ENCODE data around the gene SPRTN.

The SPRTN gene

DNA sequence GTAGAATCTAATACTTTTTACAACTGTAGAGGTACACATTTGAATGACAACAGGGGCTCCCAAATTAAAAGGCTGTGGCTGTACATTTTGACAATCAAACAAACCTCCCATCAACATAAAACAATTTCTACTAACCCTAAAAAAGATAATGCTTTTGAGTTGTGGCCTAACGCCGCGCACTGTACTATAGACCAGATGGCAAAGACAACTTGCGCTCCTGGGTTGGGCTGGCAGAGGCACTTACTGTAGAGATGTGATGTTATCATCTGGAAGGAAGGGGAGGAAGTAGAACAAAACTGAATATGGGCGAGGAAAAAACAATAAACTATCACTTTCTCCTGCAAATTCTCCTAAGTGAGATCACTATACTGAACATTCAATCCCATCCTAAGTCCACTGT lies 26.1 kb downstream of the SPRTN start:
- TF ChIP-seq, protein P1, sequence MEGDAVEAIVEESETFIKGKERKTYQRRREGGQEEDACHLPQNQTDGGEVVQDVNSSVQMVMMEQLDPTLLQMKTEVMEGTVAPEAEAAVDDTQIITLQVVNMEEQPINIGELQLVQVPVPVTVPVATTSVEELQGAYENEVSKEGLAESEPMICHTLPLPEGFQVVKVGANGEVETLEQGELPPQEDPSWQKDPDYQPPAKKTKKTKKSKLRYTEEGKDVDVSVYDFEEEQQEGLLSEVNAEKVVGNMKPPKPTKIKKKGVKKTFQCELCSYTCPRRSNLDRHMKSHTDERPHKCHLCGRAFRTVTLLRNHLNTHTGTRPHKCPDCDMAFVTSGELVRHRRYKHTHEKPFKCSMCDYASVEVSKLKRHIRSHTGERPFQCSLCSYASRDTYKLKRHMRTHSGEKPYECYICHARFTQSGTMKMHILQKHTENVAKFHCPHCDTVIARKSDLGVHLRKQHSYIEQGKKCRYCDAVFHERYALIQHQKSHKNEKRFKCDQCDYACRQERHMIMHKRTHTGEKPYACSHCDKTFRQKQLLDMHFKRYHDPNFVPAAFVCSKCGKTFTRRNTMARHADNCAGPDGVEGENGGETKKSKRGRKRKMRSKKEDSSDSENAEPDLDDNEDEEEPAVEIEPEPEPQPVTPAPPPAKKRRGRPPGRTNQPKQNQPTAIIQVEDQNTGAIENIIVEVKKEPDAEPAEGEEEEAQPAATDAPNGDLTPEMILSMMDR (IDR thresholded peaks at IDR 0.05): no peak

DNA sequence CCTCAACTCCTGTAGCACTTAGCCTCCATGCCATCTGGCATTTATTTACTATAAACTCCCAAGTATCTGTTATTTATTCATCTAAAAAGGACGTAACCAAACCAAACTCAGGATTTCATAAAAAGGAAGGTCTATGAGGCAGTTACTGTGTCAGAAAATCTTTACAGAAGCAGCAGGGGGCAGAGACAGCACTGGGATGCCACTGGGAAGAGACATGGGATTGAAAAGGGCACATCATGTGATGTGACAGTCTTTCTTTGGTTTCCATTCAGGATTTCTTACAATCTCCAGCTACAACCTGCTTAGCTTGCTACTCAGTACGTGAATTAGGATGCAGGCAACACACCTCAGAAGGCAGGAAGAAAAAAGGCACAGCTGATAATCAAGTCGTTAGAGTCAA lies 31.2 kb downstream of the SPRTN start:
- TF ChIP-seq, protein P1 (IDR thresholded peaks at IDR 0.05): no peak

DNA sequence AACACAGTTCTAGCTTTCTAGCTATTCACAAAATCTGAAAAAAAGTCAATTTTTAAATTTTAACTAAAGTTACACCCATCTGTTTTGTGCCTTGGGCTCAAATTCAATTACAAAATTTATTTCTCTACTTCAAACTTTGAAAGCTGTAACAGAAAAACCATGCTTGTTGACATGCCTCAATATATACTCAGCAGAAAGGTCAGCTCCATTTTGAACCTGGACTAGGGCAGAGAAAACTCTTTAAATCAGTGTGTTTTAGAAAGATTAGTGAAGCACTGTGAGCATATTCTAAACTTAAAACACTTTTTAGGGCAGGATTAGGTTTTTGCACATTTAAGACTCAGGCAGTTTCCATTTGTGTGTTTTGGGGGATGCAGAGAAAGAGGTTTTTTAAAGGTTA lies 34.4 kb downstream of the SPRTN start:
- TF ChIP-seq, protein P1 (IDR thresholded peaks at IDR 0.05): no peak

DNA sequence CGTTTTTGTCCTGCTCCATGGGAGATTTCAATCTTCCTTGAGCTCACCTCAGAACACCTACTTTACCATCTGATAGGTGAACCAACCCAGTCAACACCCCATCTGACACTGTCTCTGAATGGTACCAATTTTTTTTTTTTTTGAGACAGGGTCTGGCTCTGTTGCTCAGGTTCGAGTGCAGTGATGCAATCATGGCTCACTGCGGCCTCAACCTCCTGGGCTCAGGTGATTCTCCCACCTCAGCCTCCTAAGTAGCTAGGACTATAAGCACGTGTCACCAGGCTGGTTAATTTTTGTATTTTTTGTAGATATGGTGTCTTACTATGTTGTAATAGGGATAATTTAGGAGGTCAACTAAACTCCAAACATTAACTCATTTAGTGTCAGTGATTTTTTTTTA lies 36.3 kb downstream of the SPRTN start:
- TF ChIP-seq, protein P1 (IDR thresholded peaks at IDR 0.05): no peak

DNA sequence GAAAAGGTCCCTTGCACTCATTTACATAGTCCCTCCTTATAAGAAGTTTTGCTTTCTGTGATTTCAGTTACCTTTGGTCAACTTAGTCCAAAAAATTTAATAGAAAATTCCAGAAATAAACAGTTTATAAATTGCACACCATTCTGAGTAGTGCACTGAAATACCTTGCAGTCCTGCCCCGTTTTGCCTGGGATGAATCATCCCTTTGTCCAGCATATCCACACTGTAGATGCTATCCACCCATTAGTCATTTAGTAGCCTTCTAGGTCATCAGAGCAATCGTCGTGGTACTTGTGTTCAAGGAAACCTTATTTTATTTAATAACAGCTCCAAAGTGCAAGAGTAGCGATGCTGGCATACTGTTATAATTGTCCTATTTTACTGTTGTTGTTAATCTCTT lies 38.0 kb downstream of the SPRTN start:
- TF ChIP-seq, protein P1 (IDR thresholded peaks at IDR 0.05): no peak

DNA sequence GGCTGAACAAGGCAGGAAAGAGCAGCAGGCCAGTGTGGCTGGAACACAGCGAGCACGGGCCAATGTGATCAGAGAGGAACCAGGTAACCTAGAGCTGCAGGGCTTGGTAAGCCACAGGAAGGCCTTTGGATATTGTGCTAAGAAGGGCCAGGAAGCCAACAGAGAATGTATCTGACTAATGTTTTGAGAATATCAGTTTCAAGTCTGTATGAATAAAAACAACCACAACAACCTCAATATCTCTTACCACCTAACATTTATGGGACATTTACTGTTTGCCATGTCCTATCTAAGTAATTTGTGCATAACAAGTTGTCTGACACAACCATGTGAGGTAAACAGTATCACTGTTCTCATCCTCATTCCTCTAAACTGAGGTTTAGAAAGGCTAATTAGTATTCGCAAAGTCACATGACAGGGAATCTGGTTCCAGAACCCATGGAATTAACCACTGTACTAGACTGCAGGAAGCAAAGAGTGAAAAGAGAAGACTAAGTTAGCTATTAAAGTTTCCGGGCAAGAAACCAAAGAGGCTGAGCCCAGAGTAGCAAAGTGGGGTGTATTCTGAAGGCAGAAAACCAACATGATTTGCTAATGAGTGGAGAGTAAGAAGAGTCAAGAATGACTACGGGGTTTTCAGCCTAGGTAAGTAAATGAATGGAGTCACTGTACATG lies 38.9 kb downstream of the SPRTN start:
- TF ChIP-seq, protein P1 (IDR thresholded peaks at IDR 0.05): no peak

DNA sequence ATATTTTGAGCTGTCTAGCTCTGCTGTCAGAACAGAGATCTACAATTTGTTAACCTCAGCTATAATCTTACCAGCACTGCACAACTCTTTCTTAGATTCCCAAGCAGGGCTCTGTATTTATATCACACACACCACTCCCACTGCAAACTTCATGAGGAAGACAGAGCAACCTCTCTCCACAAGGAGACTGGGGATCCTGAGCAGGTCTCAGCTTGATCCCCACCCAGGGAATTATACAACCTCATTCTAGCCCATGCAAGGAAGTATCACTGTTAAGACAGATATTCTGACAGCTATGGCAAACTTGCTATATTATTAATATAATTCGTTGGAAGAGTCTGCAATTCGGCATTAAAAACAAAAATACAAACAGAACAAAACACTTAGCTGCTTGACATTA lies 43.6 kb downstream of the SPRTN start:
- TF ChIP-seq, protein P1 (IDR thresholded peaks at IDR 0.05): no peak

DNA sequence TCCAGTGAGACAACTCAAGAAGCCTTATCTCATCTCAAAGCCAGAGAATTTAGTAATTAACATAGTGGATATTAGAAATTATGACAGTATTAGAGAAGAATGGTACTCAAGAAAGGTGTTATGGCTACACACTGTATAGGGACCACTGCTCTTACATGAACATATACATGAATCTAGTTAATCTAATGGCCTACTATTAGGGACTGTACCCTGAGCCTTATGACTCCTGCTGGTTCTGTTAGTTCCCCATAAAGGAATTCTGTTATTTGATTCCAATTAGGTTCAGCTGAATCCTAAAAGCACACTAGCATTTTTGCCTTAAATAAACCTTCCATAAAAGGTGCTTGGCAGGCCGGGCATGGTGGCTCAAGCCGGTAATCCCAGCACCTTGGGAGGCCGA lies 44.3 kb downstream of the SPRTN start:
- TF ChIP-seq, protein P1 (IDR thresholded peaks at IDR 0.05): no peak

Data from LNCAP (cell line).